ENCODE measurements around the gene NCKAP5. TPM values are rescaled to one million over a fixed set of nuclear protein-coding genes. Genes with fewer than 3 reads are reported as not detected.

The NCKAP5 gene
- total and polyA plus RNA-seq, 4 donors = 0.57 to 2.8 (median 2.4) TPM

DNA sequence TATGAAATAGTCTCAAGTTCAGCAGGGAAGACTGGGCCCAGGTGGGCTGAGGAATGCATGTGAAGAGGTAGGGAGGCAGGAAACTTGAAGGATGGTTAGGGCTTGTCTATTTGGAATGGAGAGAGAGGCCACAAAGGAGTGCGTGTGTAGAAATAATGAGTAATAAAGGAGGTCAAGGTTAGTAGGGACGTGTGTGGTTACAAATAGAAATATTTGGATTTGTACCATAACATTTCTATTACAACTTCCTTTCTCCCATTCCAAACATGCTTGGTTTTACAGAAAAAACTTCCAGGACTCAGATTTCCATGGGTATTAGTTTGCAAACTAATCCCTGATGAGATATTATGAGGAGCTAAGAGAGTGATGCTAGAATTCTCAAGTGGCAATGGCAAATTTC is 280.6 kb downstream of the NCKAP5 start:
- TF ChIP-seq YY1 (IDR thresholded peaks at IDR 0.05) (no peak), FOXA1 (IDR thresholded peaks at IDR 0.05) (no peak), TAF1 (conservative IDR thresholded peaks at IDR 0.05) (no peak), HNF4G (IDR thresholded peaks at IDR 0.05) (no peak), JUND (IDR thresholded peaks at IDR 0.05) (no peak), FOXA2 (IDR thresholded peaks at IDR 0.05) (no peak), ZBTB33 (IDR thresholded peaks at IDR 0.05) (no peak), REST (IDR thresholded peaks at IDR 0.05) (no peak), GABPA (IDR thresholded peaks at IDR 0.05 in 1 of 2, conservative IDR thresholded peaks at IDR 0.05 in 1 of 2) (no peak), SP1 (IDR thresholded peaks at IDR 0.05) (no peak), NR2F2 (IDR thresholded peaks at IDR 0.05) (no peak), RXRA (IDR thresholded peaks at IDR 0.05) (no peak), RAD21 (IDR thresholded peaks at IDR 0.05) (no peak), EGR1 (IDR thresholded peaks at IDR 0.05; ENCODE audit: low read depth in 2 of 2) (no peak), HNF4A (conservative IDR thresholded peaks at IDR 0.05) (no peak)
- TF ChIP-seq, protein P1, sequence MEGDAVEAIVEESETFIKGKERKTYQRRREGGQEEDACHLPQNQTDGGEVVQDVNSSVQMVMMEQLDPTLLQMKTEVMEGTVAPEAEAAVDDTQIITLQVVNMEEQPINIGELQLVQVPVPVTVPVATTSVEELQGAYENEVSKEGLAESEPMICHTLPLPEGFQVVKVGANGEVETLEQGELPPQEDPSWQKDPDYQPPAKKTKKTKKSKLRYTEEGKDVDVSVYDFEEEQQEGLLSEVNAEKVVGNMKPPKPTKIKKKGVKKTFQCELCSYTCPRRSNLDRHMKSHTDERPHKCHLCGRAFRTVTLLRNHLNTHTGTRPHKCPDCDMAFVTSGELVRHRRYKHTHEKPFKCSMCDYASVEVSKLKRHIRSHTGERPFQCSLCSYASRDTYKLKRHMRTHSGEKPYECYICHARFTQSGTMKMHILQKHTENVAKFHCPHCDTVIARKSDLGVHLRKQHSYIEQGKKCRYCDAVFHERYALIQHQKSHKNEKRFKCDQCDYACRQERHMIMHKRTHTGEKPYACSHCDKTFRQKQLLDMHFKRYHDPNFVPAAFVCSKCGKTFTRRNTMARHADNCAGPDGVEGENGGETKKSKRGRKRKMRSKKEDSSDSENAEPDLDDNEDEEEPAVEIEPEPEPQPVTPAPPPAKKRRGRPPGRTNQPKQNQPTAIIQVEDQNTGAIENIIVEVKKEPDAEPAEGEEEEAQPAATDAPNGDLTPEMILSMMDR (IDR thresholded peaks at IDR 0.05; ENCODE audit: low read depth, low read length, missing input control) = no peak
- TF ChIP-seq, protein P2, sequence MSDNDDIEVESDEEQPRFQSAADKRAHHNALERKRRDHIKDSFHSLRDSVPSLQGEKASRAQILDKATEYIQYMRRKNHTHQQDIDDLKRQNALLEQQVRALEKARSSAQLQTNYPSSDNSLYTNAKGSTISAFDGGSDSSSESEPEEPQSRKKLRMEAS (IDR thresholded peaks at IDR 0.05) = no peak
- TF ChIP-seq, protein P3, sequence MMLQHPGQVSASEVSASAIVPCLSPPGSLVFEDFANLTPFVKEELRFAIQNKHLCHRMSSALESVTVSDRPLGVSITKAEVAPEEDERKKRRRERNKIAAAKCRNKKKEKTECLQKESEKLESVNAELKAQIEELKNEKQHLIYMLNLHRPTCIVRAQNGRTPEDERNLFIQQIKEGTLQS (IDR thresholded peaks at IDR 0.05) = no peak
- Histone ChIP-seq H3K27me3 (ENCODE audit: control insufficient read depth in 4 of 4, insufficient read depth in 4 of 4, low read length in 3 of 4) (no peaks in the 10 kb centered on the region), H3K27ac (ENCODE audit: low read depth in 1 of 2, low read length in 2 of 2) (no peak overlapping the region), H3K9me3 (ENCODE audit: control insufficient read depth in 4 of 4, low read length in 3 of 4) (no peaks in the 10 kb centered on the region), H3K9ac (ENCODE audit: low read depth in 1 of 2, low read length in 2 of 2) (no peak overlapping the region), H3K36me3 (ENCODE audit: control insufficient read depth in 4 of 4, insufficient read depth in 3 of 4, low read depth in 1 of 4, low read length in 3 of 4) (peaks cover 0 to 1% (median 0%) of the 10 kb centered on the region in 4 donors), H3K4me3 (ENCODE audit: low read depth in 1 of 3, low read length in 3 of 3) (no peak overlapping the region), H3K4me1 (ENCODE audit: control insufficient read depth in 4 of 4, insufficient read depth in 4 of 4, low read length in 3 of 4) (no peaks in the 10 kb centered on the region)
- WGBS = 72% methylated on average over 2 of the region's 2 CpGs
- no peak for DNase-seq (ENCODE audit: low spot score)
